Fibroblast of skin of right quadriceps (primary cell): ENCODE data around the gene SCAF1.
"Not testable (repeated sequence)": the region's sequence is repeated elsewhere in the genome, so short reads cannot be mapped to it uniquely, and the experiment has no call there.

Source experiments
- DNase-seq: peaks from one replicate; pipeline ENCODE4 v3.0.0-alpha.2; 2013

Gene SCAF1

DNA sequence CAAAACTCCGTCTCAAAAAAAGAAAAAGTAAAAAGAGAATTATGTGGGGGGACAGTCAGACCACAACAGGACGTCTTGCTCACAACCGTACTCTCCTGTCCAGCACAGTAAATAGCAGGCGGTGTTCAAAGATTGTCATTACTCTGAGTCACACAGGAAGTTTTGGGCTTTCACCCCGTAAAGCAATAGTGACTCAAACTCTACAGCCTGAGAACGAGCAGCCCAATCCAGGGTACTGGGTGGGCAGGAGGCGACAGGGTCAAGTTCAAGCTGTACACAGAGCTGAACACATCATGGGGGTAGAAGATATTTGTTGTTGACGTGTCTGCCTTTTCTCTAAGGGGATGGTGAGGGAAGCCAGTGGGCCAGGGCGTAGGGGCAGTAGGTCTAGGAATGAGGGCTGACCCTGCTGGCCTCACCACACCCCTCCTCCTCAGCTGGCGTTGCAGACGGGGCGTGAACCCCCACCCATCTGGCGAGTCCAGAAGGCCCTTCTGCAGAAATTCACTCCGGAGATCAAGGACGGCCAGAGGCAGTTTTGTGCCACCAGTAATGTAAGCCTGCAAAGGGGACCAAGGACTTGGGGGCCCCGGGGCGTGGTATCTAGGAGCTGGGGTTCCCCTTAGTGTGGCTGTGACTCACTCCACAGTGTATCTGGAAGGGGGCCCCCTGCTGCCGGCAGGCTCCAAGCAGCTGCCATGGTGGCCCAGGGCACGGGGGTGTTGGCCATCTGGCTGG lies 27.7 kb upstream of the SCAF1 start:
- DNase-seq: peak; percentile 76

DNA sequence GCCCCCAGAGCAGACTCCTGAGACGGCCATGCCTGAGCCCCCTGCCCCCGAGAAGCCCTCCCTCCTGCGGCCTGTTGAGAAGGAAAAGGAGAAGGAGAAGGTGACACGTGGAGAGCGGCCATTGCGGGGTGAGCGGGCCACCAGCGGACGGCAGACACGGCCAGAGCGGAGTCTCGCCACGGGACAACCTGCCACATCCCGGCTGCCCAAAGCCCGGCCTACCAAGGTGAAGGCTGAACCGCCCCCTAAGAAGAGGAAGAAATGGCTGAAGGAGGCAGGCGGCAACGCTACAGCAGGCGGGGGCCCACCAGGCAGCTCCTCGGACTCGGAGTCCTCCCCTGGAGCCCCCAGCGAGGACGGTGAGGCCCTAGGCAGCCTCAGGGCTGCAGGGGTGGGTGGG lies 26.1 kb upstream of the SCAF1 start:
- no peak for DNase-seq

DNA sequence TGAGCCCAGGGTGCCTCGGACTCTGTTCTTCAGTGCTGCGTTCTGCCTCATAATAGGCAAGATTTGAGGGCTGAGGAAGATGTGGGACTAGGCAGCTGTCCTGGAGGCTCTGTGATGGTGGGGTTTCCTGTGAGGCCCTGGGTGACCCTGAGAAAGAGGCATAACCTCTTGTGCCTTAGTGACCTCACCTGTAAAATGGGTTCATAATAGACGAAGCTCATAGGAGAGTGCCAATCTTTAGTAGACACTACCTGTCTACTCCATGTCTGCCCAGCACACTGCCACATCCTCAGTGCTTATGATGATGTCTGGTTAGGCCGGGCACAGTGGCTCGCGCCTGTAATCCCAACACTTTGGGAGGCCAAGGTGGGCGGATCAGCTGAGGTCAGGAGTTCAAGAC lies 25.5 kb upstream of the SCAF1 start:
- DNase-seq: no peak

DNA sequence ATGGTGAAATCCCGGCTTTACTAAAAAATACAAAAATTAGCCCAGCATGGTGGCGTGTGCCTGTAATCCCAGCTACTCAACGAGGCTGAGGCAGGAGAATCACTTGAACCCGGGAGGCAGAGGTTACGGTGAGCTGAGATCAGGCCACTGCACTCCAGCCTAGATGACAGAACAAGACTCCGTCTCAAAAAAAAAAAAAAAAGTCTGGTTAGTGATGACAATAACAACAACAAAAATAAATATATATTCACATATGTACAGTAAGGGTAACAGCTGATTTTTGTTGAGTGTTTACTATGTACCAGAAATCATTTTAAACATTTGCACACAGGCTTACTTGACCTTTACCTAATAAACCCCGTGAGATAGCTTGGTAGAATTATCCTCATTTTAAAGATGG lies 25.1 kb upstream of the SCAF1 start:
- DNase-seq: no peak

DNA sequence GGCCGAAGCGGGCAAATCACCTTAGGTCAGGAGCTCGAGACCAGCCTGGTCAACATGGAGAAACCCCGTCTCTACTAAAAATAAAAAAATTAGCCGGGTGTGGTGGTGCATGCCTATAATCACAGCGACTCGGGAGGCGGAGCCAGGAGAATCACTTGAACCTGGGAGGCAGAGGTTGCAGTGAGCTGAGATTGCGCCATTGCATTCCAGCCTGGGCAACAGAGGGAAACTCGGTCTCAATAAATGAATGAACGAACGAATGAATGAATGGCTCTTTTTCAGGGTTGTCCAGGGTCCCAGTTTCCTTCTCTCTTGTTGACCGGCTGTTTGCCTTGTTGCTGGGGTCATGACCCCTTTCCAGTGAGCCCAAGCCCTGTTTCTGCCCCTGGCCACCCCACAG lies 24.1 kb upstream of the SCAF1 start:
- not testable (repeated sequence) for DNase-seq

DNA sequence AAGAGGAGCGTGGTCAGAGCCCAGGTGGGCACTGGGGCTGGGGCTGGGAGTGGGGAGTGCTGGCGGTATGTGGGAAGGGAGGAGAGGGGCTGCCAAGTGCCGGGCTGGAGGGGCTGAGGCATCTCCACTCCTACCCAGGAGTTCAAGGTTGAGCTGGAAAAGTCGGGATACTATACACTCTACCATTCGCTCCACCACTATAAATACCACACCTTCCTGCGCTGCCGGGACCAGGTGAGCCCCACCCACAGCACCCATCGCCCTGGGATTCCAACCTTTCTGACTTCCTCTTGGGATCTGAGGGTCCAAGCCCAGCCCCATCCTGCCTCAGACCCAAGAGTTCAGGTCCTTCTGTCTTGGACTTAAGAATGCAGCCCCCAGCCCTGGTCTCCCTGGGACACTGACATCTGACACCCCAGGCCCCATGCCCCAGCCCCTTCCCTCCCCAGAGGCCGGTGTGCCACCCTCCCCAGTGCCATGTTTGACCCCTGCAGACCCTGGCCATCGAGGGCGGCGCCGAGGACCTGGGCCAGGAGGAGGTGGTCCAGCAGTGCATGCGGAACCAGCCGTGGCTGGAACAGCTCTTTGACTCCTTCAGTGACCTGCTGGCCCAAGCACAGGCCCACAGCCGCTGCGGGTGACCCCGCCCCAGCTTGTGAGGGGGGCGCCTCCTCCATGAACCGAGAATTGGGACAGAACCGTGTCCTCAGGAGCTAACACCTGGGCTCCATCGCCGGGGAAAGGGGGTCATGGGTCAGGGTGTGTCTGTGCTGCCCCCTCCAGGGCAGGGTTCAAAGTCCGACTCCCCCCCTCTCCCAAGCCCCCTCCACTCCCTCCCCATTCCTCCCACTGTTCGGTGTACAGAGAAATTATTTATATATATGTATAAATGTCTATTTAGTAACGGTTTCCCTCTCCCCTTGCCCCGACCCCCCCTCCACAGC lies 16.8 kb upstream of the SCAF1 start:
- no peak for DNase-seq

DNA sequence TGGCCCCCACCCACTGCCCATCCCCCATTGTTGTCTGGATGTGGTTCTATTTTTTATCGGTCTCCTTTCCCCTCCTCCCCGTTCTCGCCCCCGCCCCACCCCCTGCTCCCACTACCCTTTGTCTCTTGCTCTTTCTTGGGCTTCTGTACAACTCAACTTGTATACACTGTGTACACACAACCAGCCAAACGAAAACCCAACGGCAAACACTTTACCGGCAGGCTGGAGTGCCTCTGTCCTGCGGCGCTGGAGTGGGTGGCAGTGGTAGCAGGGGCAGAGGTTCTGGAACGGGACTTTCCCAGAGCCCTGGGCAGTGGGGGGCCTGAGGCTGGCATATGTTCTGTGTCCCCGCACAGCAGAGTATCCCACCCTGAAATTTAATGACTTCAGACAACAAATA lies 15.8 kb upstream of the SCAF1 start:
- DNase-seq: no peak

DNA sequence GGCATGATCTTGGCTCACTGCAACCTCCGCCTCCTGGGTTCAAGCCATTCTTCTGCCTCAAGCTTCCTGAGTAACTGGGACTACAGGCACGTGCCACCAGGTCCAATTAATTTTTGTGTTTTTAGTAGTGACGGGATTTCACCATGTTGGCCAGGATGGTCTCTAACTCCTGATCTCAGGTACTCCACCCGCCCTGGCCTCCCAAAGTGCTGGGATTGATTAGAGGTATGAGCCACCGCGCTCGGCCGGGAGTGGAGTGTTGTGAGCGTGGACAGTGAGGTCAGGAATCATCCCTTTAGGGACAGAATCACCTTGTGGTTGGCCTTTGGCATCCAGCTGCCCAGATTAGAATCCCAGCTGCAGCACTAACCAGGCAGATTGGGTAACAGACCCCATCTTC lies 12.3 kb upstream of the SCAF1 start:
- DNase-seq: no peak

DNA sequence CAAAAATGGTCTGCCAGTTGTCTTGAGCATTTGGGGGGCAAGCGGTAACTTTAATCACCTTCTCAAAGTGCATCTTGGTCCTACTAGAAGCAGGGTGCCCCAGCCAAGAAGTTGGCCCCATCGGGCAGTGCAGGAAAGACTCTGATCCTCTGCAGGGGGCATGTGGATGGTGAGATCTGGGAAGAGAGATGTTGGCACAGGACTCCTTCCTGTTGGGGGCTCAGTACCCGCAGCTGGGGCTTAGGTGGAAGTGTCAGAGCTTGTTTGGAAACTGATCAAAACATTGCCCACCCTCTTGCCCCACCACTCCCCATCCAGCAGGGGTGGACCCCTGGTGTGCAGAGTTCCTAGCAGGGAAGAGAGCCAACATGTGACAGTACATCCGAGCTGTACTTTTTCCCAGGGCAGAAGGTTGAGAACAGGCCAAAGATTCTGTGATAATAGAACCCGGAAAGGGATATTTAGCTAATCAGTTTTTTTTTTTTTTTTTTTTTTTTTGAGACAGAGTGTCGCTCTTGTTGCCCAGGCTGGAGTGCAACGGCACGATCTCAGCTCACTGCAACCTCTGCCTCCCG lies 10.9 kb upstream of the SCAF1 start:
- DNase-seq: no peak

DNA sequence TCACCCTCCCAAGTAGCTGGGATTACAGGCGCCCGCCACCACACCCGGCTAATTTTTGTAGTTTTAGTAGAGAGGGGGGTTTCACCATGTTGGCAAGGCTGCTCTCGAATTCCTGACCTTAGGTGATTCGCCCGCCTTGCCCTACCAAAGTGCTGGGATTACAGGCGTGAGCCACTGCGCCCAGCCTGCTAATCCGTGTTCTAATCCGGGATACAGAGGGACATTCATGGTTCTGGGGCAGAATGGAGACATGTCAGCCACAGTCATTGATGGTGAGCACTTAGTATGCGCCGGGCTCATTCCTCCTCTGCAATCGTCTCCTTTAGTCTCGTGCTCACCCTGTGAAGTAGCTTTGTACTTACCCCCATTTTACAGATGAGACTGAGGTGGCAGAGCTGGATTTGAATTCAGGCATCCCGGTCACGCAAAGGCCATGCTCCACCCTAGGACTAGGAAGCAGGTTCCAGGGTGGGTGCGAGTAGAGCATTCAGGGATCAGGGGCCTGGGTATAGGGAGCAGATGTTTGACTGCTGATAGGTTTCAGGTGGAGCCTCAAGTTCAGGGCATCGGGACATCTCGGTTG lies 10.3 kb upstream of the SCAF1 start:
- no peak for DNase-seq

DNA sequence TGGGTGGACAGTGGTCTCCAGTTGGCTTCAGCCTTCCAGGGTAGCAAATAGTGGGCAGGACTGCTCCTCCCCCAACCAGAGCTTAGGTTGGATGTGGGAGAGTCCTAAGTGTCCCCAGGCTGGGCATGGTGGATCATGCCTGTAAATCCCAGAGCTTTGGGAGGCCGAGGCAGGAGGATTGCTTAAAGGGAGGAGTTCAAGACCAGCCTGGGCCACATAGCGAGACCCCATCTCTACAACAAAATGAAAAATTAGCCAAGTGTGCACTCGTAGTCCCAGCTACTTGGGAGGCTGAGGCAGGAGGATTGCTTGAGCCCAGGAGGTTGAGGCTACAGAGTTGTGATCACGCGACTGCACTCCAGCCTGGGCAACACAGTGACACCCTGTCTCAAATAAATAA lies 9.4 kb upstream of the SCAF1 start:
- no peak for DNase-seq

DNA sequence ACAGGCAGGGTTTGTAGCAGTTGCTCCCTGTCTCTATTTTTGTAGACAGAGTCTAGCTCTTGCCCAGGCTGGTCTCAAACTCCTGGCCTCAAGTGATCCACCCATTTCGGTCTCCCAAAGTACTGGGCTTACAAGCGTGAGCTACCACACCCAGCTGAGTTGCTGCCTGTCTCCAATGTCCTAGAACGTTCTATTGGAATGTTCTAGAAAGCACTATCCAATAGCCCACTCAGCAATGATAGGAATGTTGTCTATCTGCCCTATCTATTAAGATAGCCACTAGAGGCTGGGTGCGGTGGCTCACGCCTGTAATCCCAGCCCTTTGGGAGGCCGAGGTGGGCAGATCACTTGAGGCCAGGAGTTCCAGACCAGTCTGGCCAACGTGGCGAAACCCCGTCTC lies 8.7 kb upstream of the SCAF1 start:
- not testable (repeated sequence) for DNase-seq

DNA sequence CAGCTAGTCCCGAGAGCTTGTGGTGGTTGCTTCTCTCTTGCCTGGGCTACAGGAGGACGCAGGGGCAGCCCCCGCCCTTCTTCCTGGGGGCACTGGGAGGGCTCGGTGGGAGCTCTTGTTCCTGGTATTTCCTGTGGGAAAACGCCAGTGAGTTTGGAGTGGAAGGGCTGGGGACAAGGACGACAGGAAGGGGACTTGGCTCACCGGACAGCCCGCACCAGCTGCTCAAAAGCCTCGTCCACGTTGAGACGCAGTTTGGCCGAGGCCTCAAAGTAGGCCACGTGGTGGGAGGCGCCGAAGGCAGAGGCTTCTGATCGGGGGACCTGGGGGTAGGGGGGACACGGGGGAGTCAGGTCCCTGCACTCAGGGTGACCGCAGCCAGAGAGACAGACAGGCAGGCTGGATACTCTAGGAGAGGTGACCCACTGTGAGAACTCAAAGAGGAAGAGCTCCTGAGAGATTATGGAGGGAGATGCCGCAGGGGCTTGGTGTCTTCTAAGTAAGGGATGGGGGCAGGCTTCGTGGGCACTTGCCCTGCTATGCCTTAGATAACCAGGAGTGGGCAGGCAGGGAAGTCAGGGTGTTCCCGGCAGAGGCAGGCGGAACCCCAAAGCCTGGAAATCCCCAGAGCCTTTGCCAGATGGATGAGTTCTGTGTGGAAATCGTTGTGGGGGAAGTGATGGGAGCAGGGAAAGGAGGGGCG lies 6.3 kb upstream of the SCAF1 start:
- DNase-seq: no peak

DNA sequence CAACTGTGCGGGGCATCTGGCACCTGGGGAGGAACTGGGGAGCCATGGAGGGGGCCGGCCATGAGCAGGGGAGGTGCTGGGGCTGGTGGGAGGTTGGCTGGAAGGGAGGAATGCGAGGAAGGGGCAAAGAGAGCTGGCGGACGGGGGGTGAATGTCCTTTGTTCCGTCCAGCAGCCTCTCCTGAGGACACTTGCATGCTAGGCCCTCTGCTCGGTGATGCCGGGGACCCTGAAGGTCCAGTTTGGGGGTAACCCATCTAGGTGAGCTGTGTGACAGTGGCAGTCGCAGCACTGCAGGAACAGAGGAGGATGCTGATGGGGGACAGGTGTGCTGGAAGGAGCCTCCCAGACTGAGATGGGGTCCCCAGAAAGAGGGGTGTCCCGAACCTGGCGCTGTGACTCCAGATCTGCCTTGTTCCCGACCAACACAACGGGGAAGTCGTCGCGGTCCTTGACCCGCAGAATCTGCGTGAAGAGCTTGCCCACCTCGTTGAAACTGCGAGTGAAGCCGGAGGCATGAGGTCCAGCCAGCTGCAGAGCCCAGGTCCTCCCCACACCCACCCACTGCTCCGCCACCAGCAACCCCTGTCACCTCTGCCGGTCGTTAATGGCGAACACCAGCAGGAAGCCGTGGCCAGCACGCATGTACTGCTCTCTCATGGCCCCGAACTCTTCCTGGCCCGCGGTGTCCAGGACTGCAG lies 5.6 kb upstream of the SCAF1 start:
- DNase-seq: no peak

DNA sequence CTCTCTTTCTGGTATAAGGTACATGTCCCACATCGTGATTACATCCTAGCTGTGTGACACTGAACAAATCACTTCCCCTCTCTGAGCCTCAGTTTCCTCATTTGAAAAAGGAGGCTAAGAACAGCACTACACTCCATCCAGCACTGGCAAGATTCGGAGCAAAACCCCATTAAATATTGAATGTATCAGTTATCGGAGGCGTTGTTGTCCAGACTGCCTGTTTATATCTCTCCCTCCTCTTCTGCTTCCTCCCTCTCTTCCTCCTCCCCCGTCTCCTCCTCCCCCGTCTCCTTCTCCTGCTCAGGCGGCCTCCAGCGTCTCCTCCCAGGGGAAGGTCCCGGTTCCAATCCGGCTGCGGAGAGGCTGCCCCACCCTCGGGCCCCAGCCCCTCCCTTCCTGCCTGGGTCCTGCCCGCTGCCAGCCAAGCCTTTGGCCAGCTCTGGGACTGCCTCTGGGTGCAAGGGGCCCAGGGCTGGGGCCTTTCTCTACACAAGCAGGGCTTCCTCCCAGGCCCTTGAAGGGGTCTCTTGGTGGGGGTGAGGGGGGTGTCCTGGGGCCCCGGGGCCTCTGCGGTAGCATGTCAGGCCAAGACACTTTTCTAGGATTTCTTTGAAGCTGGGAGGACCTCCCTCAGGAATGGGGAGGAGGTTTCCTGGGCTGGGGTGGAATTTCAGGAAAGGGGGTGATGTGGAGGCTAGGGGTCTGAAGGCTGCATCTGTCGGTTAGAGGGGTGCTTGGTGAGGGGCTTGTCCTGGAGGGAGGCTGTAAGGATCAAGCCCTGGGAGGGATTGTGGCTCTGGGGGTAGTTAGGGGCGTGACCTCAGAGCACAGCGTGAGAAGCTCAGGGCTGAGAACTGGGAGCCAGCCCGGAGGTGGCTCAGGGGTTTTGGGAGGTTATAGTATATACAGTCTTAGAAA lies 3.9 kb upstream of the SCAF1 start:
- peak; percentile 78 for DNase-seq

DNA sequence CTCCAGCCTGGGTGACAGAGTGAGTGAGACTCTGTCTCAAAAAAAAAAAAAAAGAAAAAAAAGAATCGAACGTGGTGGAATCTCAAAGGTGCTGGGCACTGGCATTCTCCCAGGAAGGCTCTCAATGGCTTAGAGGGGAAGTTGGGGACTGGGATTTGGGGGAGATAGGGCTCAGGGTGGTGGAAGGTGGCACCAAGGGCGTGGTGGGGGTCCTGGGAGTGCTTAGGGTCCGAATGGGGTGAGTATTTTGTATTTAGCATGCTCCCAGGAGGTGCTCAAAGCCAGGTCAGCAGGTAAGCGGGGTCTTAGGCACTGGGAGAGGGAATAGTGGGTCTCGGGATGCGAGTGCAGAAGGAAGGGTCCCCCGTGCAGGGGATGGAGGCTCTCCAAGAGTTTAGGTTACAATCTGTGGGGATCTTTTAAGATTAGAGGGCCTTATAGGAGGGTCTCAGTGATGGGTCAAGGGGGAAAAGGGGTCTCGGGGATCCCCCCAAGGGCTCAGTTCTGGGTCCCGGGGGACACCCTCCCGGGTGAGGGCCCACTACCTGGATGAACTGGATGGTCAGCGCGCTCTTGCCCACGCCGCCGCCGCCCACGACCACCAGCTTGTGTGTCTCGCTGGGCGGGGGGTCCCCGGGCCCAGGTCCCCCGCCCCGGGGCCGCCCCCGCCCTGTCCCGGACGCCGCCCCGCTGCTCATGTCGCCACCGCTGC lies 2.5 kb upstream of the SCAF1 start:
- no peak for DNase-seq

DNA sequence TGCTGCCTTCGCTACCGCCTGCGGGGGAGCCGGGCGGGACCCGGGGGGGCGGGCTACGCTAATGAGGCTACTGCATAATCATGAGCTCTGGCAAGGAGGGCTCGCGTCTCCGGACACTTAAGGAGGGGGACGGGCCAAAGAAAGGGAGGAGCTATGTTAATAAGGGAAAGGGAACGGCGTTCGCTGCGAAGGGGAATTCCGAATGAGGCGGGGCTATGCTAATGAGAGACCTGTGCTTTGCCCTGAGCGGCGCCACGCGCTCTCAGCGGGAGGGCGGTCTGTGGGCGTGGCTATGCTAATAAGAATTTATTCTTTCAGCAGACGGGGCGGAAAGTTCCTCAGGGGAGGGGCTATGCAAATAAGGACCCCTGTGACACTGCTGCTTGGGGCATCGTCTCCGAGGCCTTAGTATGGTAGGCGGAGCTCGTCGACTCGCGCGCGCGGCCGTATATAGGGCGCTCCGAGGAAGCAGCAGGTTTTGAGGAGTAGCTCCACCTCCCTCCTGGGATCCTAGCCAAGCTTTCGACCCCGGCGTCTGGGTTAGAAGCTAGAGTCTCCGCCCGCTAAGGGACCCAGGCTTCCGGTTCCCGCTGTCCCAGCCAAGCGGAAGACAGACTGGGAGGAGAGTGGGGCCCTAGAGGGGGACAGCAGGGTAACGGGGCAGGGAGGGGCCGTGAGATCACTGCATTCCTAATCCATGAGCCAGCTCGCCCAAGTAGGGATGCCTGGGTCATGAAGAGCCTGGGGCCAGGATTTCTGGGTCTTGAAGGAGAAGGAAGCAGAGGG lies 1.7 kb upstream of the SCAF1 start, which contains the start of gene RRAS:
Gene RRAS, minus strand, starts transcription at position 31 of the 786 bp plus-strand sequence. CDS start 45 bp downstream, outside the sequence.
- peak; percentile 100 for DNase-seq

DNA sequence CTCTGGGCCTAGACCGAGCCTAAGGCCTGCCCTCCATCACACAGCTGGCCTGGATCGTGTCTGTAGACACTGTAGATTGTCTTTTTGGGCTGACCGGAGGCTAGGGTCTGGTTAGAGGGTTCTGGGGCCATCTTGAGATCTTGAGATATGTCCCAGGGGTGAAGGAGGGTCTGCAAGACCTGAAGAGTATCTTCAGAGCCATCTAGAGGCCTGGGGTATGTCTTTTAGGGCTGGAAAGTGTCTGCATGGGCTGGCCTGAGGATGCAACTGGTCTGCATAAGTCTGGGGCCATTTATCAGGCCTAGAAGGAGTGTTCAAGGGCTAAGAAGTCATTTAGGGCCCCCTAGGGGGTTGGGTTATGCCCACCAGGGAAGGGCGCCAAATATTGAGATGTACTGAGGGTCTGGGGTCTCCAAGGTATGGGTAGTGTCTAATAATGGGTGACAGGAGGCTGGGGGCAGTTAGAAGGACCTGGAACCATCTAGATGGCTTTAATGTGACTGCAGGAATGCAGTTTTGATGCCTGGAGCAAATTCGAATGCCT lies 555 bp downstream of the SCAF1 start:
- no peak for DNase-seq

DNA sequence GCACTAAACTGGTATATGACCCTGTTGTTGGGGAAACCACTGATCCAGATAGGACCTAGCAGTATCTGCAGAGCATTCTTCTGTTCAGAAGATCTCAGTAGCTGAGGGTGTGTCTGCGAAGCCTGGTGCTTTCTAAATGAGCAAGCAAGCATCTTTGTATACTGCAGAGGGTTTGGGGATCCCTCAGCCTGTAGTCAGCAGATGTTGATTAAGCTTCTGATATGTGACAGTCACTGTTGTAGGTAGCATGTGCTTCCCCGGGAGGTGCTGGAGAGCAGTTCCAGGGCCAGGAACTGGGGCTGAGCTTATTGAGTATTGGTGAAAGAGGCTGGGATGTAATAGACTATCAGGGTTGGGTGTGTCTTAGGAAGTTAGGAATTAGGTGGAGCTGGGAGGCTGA lies 1.5 kb downstream of the SCAF1 start:
- no peak for DNase-seq
